Hepatocyte (in vitro differentiated cells): ENCODE results near the gene ASTN2. TPM values are rescaled to one million over a fixed set of nuclear protein-coding genes. Genes with fewer than 3 reads are reported as not detected.
A peak's percentile ranks its signal among the peaks of the same experiment; 100 is the strongest.

Source experiments
- DNase-seq: peaks from one replicate; pipeline ENCODE4 v3.0.0-alpha.2; 2016; ENCODE audit warnings: low spot score
- H2AFZ ChIP-seq: fragments of 200-600 bp; sonication (generic); 2 replicates; pipeline ENCODE4 v1.6.0; 2016; ENCODE audit warnings: antibody characterized with exemption, mild to moderate bottlenecking
- H3K27ac ChIP-seq: fragments of 200-600 bp; sonication (generic); 2 replicates; pipeline ENCODE4 v1.5.1; 2016; ENCODE audit warnings: mild to moderate bottlenecking
- H3K27me3 ChIP-seq: fragments of 200-600 bp; sonication (generic); 2 replicates; pipeline ENCODE4 v1.6.1; 2016
- H3K36me3 ChIP-seq: fragments of 200-600 bp; sonication (generic); replicated peaks from 2 replicates; pipeline ENCODE4 v1.5.1; 2016; ENCODE audit warnings: low read depth; ENCODE audit not compliant: insufficient read depth
- H3K4me1 ChIP-seq: fragments of 200-600 bp; sonication (generic); 2 replicates; pipeline ENCODE4 v1.5.1; 2016; ENCODE audit warnings: mild to moderate bottlenecking, moderate library complexity; ENCODE audit not compliant: insufficient read depth
- H3K4me2 ChIP-seq: fragments of 200-600 bp; sonication (generic); 2 replicates; pipeline ENCODE4 v1.6.0; 2016
- H3K4me3 ChIP-seq: fragments of 200-600 bp; sonication (generic); 2 replicates; pipeline ENCODE4 v1.5.1; 2016; ENCODE audit warnings: mild to moderate bottlenecking
- H3K79me2 ChIP-seq: fragments of 200-600 bp; sonication (generic); 2 replicates; pipeline ENCODE4 v1.6.0; 2017; ENCODE audit warnings: mild to moderate bottlenecking
- H3K9me2 ChIP-seq: fragments of 200-600 bp; sonication (generic); replicated peaks from 2 replicates; pipeline ENCODE4 v1.6.0; 2017; ENCODE audit warnings: mild to moderate bottlenecking; ENCODE audit not compliant: insufficient read depth
- H3K9me3 ChIP-seq: fragments of 200-600 bp; sonication (generic); 2 replicates; pipeline ENCODE4 v1.5.1; 2016; ENCODE audit warnings: low read depth, mild to moderate bottlenecking
- H4K20me1 ChIP-seq: fragments of 200-600 bp; sonication (generic); 2 replicates; pipeline ENCODE4 v1.6.0; 2016; ENCODE audit warnings: mild to moderate bottlenecking; ENCODE audit not compliant: insufficient read depth, poor library complexity, severe bottlenecking
- CTCF ChIP-seq: fragments of 200-600 bp; sonication (generic); IDR thresholded peaks from 2 replicates; pipeline ENCODE4 v1.5.1; 2016; ENCODE audit warnings: antibody characterized with exemption, mild to moderate bottlenecking; ENCODE audit not compliant: poor library complexity
- EZH2 ChIP-seq: fragments of 200-600 bp; sonication (generic); IDR thresholded peaks from 2 replicates; pipeline ENCODE4 v1.6.1; 2016; ENCODE audit warnings: antibody characterized with exemption, mild to moderate bottlenecking, borderline replicate concordance
- EZH2phosphoT487 ChIP-seq: fragments of 200-600 bp; sonication (generic); IDR thresholded peaks from one replicate; pipeline ENCODE4 v1.6.1; 2018; ENCODE audit warnings: antibody characterized with exemption, mild to moderate bottlenecking, low read depth, moderate library complexity; ENCODE audit not compliant: unreplicated experiment, severe bottlenecking
- WGBS: methylation state at CpG from one replicate; pipeline ENCODE4 v1.1.6; 2016; ENCODE audit warnings: low lambda C conversion rate; ENCODE audit errors: missing lambda C conversion rate; 5-methylcytosine and 5-hydroxymethylcytosine counted together
- polyA plus RNA-seq: library from polyadenylated mRNA; unstranded; fragments of >200 nt; fragmentation: Nextera tagmentation; extraction: Ambion mirVana; gene quantifications from 2 replicates; pipeline ENCODE4 v1.2.1, GENCODE V29; 2016
- total RNA-seq: library from RNA; depleted of rRNA; stranded (reverse); fragments of >200 nt; gene quantifications from 2 replicates; pipeline ENCODE4 v1.2.3, GENCODE V29; 2014

ASTN2 gene
- total and polyA plus RNA-seq, 2 experiments from 2014 or later = 6.4 to 8.4 TPM

DNA sequence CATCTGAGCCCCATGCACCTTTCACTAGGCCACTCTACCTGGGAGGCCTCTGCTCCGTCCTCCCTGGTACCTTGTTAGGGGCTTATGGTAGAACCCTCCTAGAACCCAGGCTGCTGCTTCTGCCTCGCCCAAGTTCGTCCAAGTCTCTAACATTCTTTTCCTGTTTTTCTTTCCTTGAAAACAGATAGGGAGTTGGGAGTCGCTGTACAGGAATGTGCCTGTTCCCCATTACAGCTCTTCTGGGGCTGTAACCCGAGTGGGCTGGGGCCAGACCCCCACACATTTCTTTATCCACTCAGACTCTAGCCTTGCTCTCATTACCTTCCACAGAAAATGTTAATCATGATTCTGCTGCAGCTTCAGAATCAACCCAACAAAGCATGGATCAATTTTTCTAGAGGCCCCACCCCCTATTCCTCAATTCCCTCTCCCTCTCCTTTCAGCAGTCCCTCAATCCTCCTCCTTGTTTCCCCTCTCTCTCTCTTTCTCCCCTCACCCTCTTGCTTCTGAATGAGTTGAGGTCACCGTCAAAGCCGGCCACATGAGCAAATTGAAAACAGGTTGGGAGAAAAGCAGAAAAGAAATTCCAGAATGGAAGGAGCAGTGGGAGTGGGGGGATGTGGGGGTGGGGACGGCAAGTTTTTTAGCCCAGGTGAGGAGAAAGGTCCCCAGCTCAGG is 921.5 kb downstream of the ASTN2 start:
- Histone ChIP-seq H3K79me2 (no peaks in the 10 kb centered on the region), H3K36me3 (no peaks in the 10 kb centered on the region), H3K27me3 (no peaks in the 10 kb centered on the region), H3K4me3 (no peak overlapping the region), H3K27ac (no peak overlapping the region), H3K4me1 (no peaks in the 10 kb centered on the region), H3K9me2 (no peaks in the 10 kb centered on the region), H2AFZ (no peak overlapping the region), H3K9me3 (no peaks in the 10 kb centered on the region), H4K20me1 (no peaks in the 10 kb centered on the region), H3K4me2 (no peak overlapping the region)
- TF ChIP-seq EZH2 = no peak
- no peak for TF ChIP-seq EZH2phosphoT487
- no peak for TF ChIP-seq CTCF
- no peak for DNase-seq
- 58% methylated on average over 8 of the region's 8 CpGs for WGBS

DNA sequence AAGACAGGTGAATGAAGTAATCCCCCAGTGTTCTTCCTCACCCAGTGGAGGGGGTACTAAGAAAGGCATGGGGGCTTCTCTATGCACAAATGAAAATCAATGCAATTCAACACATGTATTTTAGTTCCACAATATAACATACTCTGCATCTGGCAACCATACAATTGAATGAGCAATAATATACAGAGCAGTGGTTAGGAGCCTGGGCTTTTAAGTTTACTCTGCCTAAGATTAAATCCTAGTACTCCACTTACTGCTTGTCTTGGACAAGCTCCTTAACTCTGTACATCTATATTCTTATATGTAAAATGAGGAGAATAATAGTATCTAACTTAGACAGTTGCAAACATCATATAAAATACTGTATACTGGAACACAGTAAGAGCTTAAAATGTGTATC is 923.2 kb downstream of the ASTN2 start:
- no peak overlapping the region for H3K4me3 ChIP-seq
- no peak overlapping the region for H3K4me2 ChIP-seq
- no peak overlapping the region for H3K27ac ChIP-seq
- no peaks in the 10 kb centered on the region for H3K27me3 ChIP-seq
- H3K9me3 ChIP-seq = no peaks in the 10 kb centered on the region
- H4K20me1 ChIP-seq = no peaks in the 10 kb centered on the region
- no peaks in the 10 kb centered on the region for H3K79me2 ChIP-seq
- TF ChIP-seq CTCF (no peak), EZH2 (no peak), EZH2phosphoT487 (no peak)
- no peaks in the 10 kb centered on the region for H3K4me1 ChIP-seq
- H3K9me2 ChIP-seq = no peaks in the 10 kb centered on the region
- H2AFZ ChIP-seq = no peak overlapping the region
- no peaks in the 10 kb centered on the region for H3K36me3 ChIP-seq
- no peak for DNase-seq

DNA sequence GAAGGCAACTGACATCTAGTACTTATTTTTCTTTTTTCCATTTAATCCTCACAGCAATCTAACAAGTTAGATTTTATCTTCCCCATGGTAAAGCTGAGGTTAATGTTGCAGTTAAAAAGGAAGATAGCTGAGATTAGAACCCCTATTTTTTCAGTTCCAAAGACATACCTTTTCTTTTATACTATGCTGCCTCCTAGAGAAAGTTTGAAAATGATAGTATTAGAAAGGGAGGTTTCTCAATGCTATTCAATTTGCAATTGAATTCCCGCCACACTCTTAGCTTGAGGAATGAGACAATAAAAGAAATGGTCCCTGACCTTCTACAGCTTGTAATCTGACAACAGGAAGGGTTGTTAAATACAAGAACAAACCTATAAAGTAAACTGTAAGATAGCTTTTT is 923.6 kb downstream of the ASTN2 start:
- Histone ChIP-seq H3K27me3 (no peaks in the 10 kb centered on the region), H2AFZ (no peak overlapping the region), H3K4me1 (no peaks in the 10 kb centered on the region), H3K4me3 (no peak overlapping the region), H3K79me2 (no peaks in the 10 kb centered on the region), H3K27ac (no peak overlapping the region), H3K4me2 (no peak overlapping the region), H3K9me3 (no peaks in the 10 kb centered on the region), H4K20me1 (no peaks in the 10 kb centered on the region), H3K36me3 (no peaks in the 10 kb centered on the region), H3K9me2 (no peaks in the 10 kb centered on the region)
- 54% methylated on average over 1 of the region's 1 CpG for WGBS
- peak; percentile 43 for TF ChIP-seq CTCF
- TF ChIP-seq EZH2 = no peak
- TF ChIP-seq EZH2phosphoT487 = no peak
- no peak for DNase-seq
